GM21515 (cell line): ENCODE measurements around the gene PHPT1.
"Not testable (repeated sequence)": the region's sequence is repeated elsewhere in the genome, so short reads cannot be mapped to it uniquely, and the experiment has no call there.

Experiments
- ATAC-seq: cut with Tn5 transposase; IDR thresholded peaks from one replicate; pipeline ENCODE4 v1.9.1; 2021; ENCODE audit not compliant: unreplicated experiment

Gene PHPT1

GRCh38 chr9:136883670-136884069 lies 34.5 kb downstream of the PHPT1 start:
- ATAC-seq, result not testable (repeated sequence)

- ATAC-seq, result peak; percentile 77
Measured at GRCh38 chr9:136885950-136886578, 36.9 kb downstream of the PHPT1 start, which contains the start of gene TRAF2. Gene TRAF2, plus strand, starts transcription at chr9:136886516. Its CDS starts 12,225 bp downstream, at chr9:136898741.

- ATAC-seq, result peak; percentile 19
Measured at GRCh38 chr9:136886610-136887597, 37.7 kb downstream of the PHPT1 start.

GRCh38 chr9:136888454-136888853 lies 39.2 kb downstream of the PHPT1 start:
- no peak for ATAC-seq

- no peak for ATAC-seq
Measured at GRCh38 chr9:136889858-136890257, 40.6 kb downstream of the PHPT1 start.

- no peak for ATAC-seq
Measured at GRCh38 chr9:136890661-136891060, 41.5 kb downstream of the PHPT1 start.

- no peak for ATAC-seq
Measured at GRCh38 chr9:136896027-136896426, 46.8 kb downstream of the PHPT1 start.

- no peak for ATAC-seq
Measured at GRCh38 chr9:136898483-136899100, 49.4 kb downstream of the PHPT1 start.

- peak; percentile 39 for ATAC-seq
Measured at GRCh38 chr9:136899196-136899595, 50.0 kb downstream of the PHPT1 start.

- ATAC-seq, result no peak
Measured at GRCh38 chr9:136900556-136900955, 51.3 kb downstream of the PHPT1 start.
